Aorta (tissue), 5 donors: ENCODE data around the gene DYRK1A. TPM values are rescaled to one million over a fixed set of nuclear protein-coding genes. Genes with fewer than 3 reads are reported as not detected.
A peak's percentile ranks its signal among the peaks of the same experiment; 100 is the strongest.

Experiments used
- ATAC-seq: fragments of 200-7000 bp; cut with Tn5 transposase; one replicate; pipeline ENCODE4 v1.9.1; 2022; ENCODE audit warnings: moderate library complexity; ENCODE audit not compliant: low FRiP score
- DNase-seq, 2 donors: peaks; one replicate each; pipeline ENCODE4 v3.0.0-alpha.2; 2020
- H3K27ac ChIP-seq, 2 donors: one replicate each; pipeline ENCODE4 v1.5.1; 2013; ENCODE audit warnings: low read length in 2 of 2, mild to moderate bottlenecking in 2 of 2, moderate library complexity in 2 of 2, control low read depth in 1 of 2, inconsistent platforms in 1 of 2, low read depth in 1 of 2
- H3K27me3 ChIP-seq, 2 donors: one replicate each; pipeline ENCODE4 v1.6.1; 2013; ENCODE audit warnings: control low read depth in 1 of 2, low read length in 1 of 2, mild to moderate bottlenecking in 1 of 2, moderate library complexity in 1 of 2; ENCODE audit not compliant: insufficient read depth in 2 of 2, control insufficient read depth in 1 of 2
- H3K36me3 ChIP-seq, 2 donors: one replicate each; pipeline ENCODE4 v1.6.1; 2013; ENCODE audit warnings: control low read depth in 1 of 2, low read length in 1 of 2, mild to moderate bottlenecking in 1 of 2; ENCODE audit not compliant: insufficient read depth in 2 of 2, control insufficient read depth in 1 of 2
- H3K4me1 ChIP-seq, 2 donors: one replicate each; pipeline ENCODE4 v1.6.1; 2013; ENCODE audit warnings: low read length in 2 of 2, control low read depth in 1 of 2, mild to moderate bottlenecking in 1 of 2, moderate library complexity in 1 of 2; ENCODE audit not compliant: insufficient read depth in 2 of 2, control insufficient read depth in 1 of 2
- H3K4me3 ChIP-seq, 2 donors: one replicate each; pipeline ENCODE4 v1.5.1; 2013; ENCODE audit warnings: low read length in 2 of 2, control low read depth in 1 of 2, mild to moderate bottlenecking in 1 of 2
- H3K9me3 ChIP-seq: one replicate; pipeline ENCODE4 v1.6.1; 2013; ENCODE audit warnings: mild to moderate bottlenecking, low read length; ENCODE audit not compliant: control insufficient read depth
- WGBS, 2 donors: extraction: QIAGEN DNeasy Blood & Tissue Kit; methylation state at CpG; one replicate each; pipeline ENCODE4 v1.1.7; 2013; 5-methylcytosine and 5-hydroxymethylcytosine counted together
- intact Hi-C, 2 donors: fragments of 100-400 bp; cut with DNase I; formaldehyde crosslinking; loops; one replicate each; pipeline versions ENCODE4 v1.14.2 to v1.15.0; 2022
- polyA plus RNA-seq, 2 donors: library from polyadenylated mRNA; stranded (reverse); fragments of 200-250 nt; gene quantifications; one replicate each; pipeline ENCODE4 v1.2.3, GENCODE V29; 2013
- total RNA-seq, 2 donors: library from RNA; stranded (reverse); fragmentation: NEBNext Ultra II Directional; extraction: Animal tissue kit (Norgen Biotek cat#: 25700); gene quantifications; one replicate each; pipeline ENCODE4 v1.2.1, GENCODE V29; 2021
- donor health status: healthy with polysubstance abuse.
- donor health status: Bipolar disorder and iron deficiency.
- donor health status: DM: no; HTN: no; CAD: no.
- donor health status: DM: no; HTN: no; CAD: no.
- donor health status: DM: yes; HTN: yes; CAD: no.

DYRK1A gene
- total and polyA plus RNA-seq, 4 donors, result 8.8 to 76.6 (median 45.8) TPM

- DNase-seq, result no peak
- Histone ChIP-seq H3K4me3 (no peak overlapping the region), H3K9me3 (no peaks in the 10 kb centered on the region), H3K4me1 (peaks cover 0 to 2% of the 10 kb centered on the region in 2 donors), H3K27me3 (no peaks in the 10 kb centered on the region), H3K36me3 (peaks cover 0 to 2% of the 10 kb centered on the region in 2 donors), H3K27ac (no peak overlapping the region)
- WGBS, 2 donors, result 36 to 37% methylated on average over 3 of the region's 3 CpGs
- intact Hi-C loops, result no loop called here
- no peak for ATAC-seq
These were observed 69.1 kb downstream of the DYRK1A start for GRCh38 chr21:37435711-37436110.

GRCh38 chr21:37436174-37436573 lies 69.6 kb downstream of the DYRK1A start:
- peak overlapping the region in 1 of 2 donors; percentile 8 for H3K27ac ChIP-seq
- peaks cover 0 to 2% of the 10 kb centered on the region in 2 donors for H3K4me1 ChIP-seq

GRCh38 chr21:37437376-37438080 lies 71.0 kb downstream of the DYRK1A start:
- H3K4me1 ChIP-seq, result peaks cover 1 to 2% of the 10 kb centered on the region in 2 donors
- intact Hi-C loops, result no loop called here

More at GRCh38 chr21:37436174-37436573, 69.6 kb downstream of the DYRK1A start:
- WGBS, 2 donors, result 34 to 36% methylated on average over 2 of the region's 2 CpGs
- peak overlapping the region in 1 of 2 donors; percentile 2 for H3K4me3 ChIP-seq
- DNase-seq (no peak), ATAC-seq (no peak)
- H3K27me3 ChIP-seq, result no peaks in the 10 kb centered on the region
- H3K9me3 ChIP-seq, result no peaks in the 10 kb centered on the region
- intact Hi-C loops, result no loop called here
- H3K36me3 ChIP-seq, result peaks cover 0 to under 1% of the 10 kb centered on the region in 2 donors

GRCh38 chr21:37443683-37444082 lies 77.1 kb downstream of the DYRK1A start:
- Histone ChIP-seq H3K27ac (no peak overlapping the region), H3K36me3 (no peaks in the 10 kb centered on the region), H3K4me3 (no peak overlapping the region), H3K4me1 (peaks cover 4 to 25% of the 10 kb centered on the region in 2 donors), H3K27me3 (no peaks in the 10 kb centered on the region), H3K9me3 (no peaks in the 10 kb centered on the region)
- intact Hi-C loops, result no loop called here
- 70 to 74% methylated on average over 4 of the region's 4 CpGs for WGBS, 2 donors
- ATAC-seq, result no peak
- no peak for DNase-seq

More at GRCh38 chr21:37437376-37438080, 71.0 kb downstream of the DYRK1A start:
- H3K4me3 ChIP-seq, result no peak overlapping the region
- 21 to 33% methylated on average over 1 of the region's 1 CpG for WGBS, 2 donors
- H3K9me3 ChIP-seq, result no peaks in the 10 kb centered on the region
- DNase-seq (no peak), ATAC-seq (no peak)
- no peaks in the 10 kb centered on the region for H3K36me3 ChIP-seq
- no peak overlapping the region for H3K27ac ChIP-seq
- no peaks in the 10 kb centered on the region for H3K27me3 ChIP-seq

GRCh38 chr21:37445228-37445627 lies 78.7 kb downstream of the DYRK1A start:
- peaks cover 4 to 25% of the 10 kb centered on the region in 2 donors for H3K4me1 ChIP-seq
- H3K27me3 ChIP-seq, result no peaks in the 10 kb centered on the region
- DNase-seq, result no peak
- H3K36me3 ChIP-seq, result no peaks in the 10 kb centered on the region
- H3K9me3 ChIP-seq, result no peaks in the 10 kb centered on the region
- 18% methylated on average over 5 of the region's 5 CpGs for WGBS, 2 donors
- peak; percentile 15 for ATAC-seq
- H3K27ac ChIP-seq, result no peak overlapping the region
- H3K4me3 ChIP-seq, result no peak overlapping the region
- intact Hi-C loops, result no loop called here

- intact Hi-C loops, result no loop called here
- no peak for ATAC-seq
- Histone ChIP-seq H3K4me1 (peaks cover 4 to 29% of the 10 kb centered on the region in 2 donors), H3K4me3 (no peak overlapping the region), H3K36me3 (no peaks in the 10 kb centered on the region), H3K9me3 (no peaks in the 10 kb centered on the region), H3K27me3 (no peaks in the 10 kb centered on the region), H3K27ac (no peak overlapping the region)
- DNase-seq, result no peak
- 95 to 97% methylated on average over 5 of the region's 5 CpGs for WGBS, 2 donors
These were observed 80.0 kb downstream of the DYRK1A start for GRCh38 chr21:37446552-37446951.

- WGBS, 2 donors, result 92 to 93% methylated on average over 7 of the region's 7 CpGs
- no peak overlapping the region for H3K4me3 ChIP-seq
- ATAC-seq (no peak), DNase-seq (no peak)
- H3K4me1 ChIP-seq, result peaks cover 4 to 32% of the 10 kb centered on the region in 2 donors
- intact Hi-C loops, result no loop called here
- no peaks in the 10 kb centered on the region for H3K36me3 ChIP-seq
- no peaks in the 10 kb centered on the region for H3K9me3 ChIP-seq
- H3K27me3 ChIP-seq, result no peaks in the 10 kb centered on the region
- H3K27ac ChIP-seq, result no peak overlapping the region
These were observed 80.8 kb downstream of the DYRK1A start for GRCh38 chr21:37447288-37447936.

GRCh38 chr21:37449302-37449937 lies 82.8 kb downstream of the DYRK1A start:
- DNase-seq, result no peak
- Histone ChIP-seq H3K27ac (no peak overlapping the region), H3K4me1 (peaks cover 2 to 29% of the 10 kb centered on the region in 2 donors), H3K9me3 (no peaks in the 10 kb centered on the region), H3K27me3 (no peaks in the 10 kb centered on the region), H3K36me3 (no peaks in the 10 kb centered on the region), H3K4me3 (no peak overlapping the region)
- WGBS, 2 donors, result 65 to 73% methylated on average over 6 of the region's 6 CpGs
- intact Hi-C loops, result no loop called here
- no peak for ATAC-seq
